Tibial artery (tissue), 4 donors: Measurements from ENCODE around the gene PLAU.
A peak's percentile ranks its signal among the peaks of the same experiment; 100 is the strongest.

ENCODE experiments used
- DNase-seq, 2 donors: peaks; one replicate each; pipeline ENCODE4 v3.0.0-alpha.2; 2019
- H3K27ac ChIP-seq, 2 donors: fragments of 200-600 bp; sonication (generic) in 1 of 2; 1 replicate in 1 of 2; 2 replicates in 1 of 2; pipeline ENCODE4 v1.5.1; 2018 to 2019; ENCODE audit warnings: mild to moderate bottlenecking in 1 of 2
- H3K27me3 ChIP-seq, 2 donors: fragments of 200-600 bp; sonication (generic) in 1 of 2; one replicate each; pipeline versions ENCODE4 v1.5.1 to v1.6.0; 2016 to 2019
- H3K36me3 ChIP-seq, 3 donors: fragments of 200-600 bp; sonication (generic) in 2 of 3; one replicate each; pipeline ENCODE4 v1.5.1; 2016 to 2019; ENCODE audit warnings: mild to moderate bottlenecking in 2 of 3
- H3K4me1 ChIP-seq, 4 donors: fragments of 200-600 bp; sonication (generic) in 2 of 4; 1 replicate in 3 of 4; 2 replicates in 1 of 4; pipeline ENCODE4 v1.5.1; 2016 to 2019
- H3K4me3 ChIP-seq, 2 donors: fragments of 200-600 bp; sonication (generic) in 1 of 2; 1 replicate in 1 of 2; 2 replicates in 1 of 2; pipeline ENCODE4 v1.5.1; 2018 to 2019; ENCODE audit warnings: mild to moderate bottlenecking in 2 of 2
- H3K9me3 ChIP-seq, 3 donors: fragments of 200-600 bp; sonication (generic) in 1 of 3; one replicate each; pipeline ENCODE4 v1.5.1; 2016 to 2019
- intact Hi-C: fragments of 100-400 bp; cut with DNase I; formaldehyde crosslinking; loops from one replicate; pipeline ENCODE4 v1.15.0; 2023; ENCODE audit warnings: low total_unique reads
- TF ChIP-seq, protein P1 (sequence below), 2 experiments: fragments of 200-600 bp in 1 of 2; fragments of 450-650 bp in 1 of 2; IDR thresholded peaks; one replicate each; pipeline ENCODE4 v1.5.1; 2017 to 2019; ENCODE audit warnings: antibody characterized with exemption in 2 of 2, mild to moderate bottlenecking in 1 of 2, moderate library complexity in 1 of 2

PLAU gene

GRCh38 chr10:73897693-73898092 is 13.2 kb upstream of the PLAU start:
- DNase-seq = no peak
- Histone ChIP-seq H3K9me3 (no peaks in the 10 kb centered on the region), H3K4me1 (peaks cover 0 to 19% (median 10%) of the 10 kb centered on the region in 4 donors), H3K27ac (no peak overlapping the region), H3K4me3 (no peak overlapping the region), H3K27me3 (no peaks in the 10 kb centered on the region), H3K36me3 (no peaks in the 10 kb centered on the region)
- TF ChIP-seq, protein P1, sequence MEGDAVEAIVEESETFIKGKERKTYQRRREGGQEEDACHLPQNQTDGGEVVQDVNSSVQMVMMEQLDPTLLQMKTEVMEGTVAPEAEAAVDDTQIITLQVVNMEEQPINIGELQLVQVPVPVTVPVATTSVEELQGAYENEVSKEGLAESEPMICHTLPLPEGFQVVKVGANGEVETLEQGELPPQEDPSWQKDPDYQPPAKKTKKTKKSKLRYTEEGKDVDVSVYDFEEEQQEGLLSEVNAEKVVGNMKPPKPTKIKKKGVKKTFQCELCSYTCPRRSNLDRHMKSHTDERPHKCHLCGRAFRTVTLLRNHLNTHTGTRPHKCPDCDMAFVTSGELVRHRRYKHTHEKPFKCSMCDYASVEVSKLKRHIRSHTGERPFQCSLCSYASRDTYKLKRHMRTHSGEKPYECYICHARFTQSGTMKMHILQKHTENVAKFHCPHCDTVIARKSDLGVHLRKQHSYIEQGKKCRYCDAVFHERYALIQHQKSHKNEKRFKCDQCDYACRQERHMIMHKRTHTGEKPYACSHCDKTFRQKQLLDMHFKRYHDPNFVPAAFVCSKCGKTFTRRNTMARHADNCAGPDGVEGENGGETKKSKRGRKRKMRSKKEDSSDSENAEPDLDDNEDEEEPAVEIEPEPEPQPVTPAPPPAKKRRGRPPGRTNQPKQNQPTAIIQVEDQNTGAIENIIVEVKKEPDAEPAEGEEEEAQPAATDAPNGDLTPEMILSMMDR (IDR thresholded peaks at IDR 0.05) = no peak
- intact Hi-C loops = no loop called here

DNA sequence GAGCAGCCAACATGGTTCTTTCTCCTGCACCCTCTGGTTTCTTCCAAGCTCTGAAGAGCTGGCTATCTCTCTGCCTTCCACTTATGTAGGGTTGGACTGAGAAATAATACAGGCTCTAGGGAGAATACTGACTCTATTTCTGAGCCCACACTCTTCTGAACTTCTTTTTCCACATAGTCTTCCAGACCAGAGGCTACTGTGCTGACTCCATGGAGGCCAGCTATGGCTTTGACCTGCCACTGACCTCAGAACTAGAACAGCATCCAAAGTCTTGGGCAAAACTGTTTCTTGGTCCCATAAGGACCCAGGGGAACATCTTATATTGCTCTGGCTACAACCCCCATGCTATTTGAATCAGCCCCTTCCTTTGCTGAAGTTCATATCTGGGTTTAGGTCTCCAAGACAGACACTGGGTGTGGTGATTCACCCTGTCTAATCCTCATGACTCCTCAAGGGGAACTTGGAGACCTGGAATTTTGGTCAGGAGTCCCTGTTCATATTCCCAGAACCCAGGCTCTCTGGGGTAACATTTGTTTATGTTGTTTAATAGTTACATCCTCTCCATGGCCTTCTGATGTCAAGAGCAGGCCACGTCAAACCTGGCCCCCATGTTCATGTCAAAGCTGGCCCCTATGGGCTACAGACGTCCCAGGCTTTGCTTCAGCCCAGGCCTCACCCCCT is 12.1 kb upstream of the PLAU start:
- Histone ChIP-seq H3K9me3 (no peaks in the 10 kb centered on the region), H3K27ac (peak overlapping the region; percentile 18 to 41), H3K4me3 (no peak overlapping the region), H3K27me3 (no peaks in the 10 kb centered on the region), H3K36me3 (no peaks in the 10 kb centered on the region), H3K4me1 (peaks cover 0 to 19% (median 10%) of the 10 kb centered on the region in 4 donors)
- intact Hi-C loops = no loop called here
- TF ChIP-seq, protein P1 (IDR thresholded peaks at IDR 0.05) = no peak
- no peak for DNase-seq

GRCh38 chr10:73899423-73899822 is 11.5 kb upstream of the PLAU start:
- Histone ChIP-seq H3K4me3 (no peak overlapping the region), H3K4me1 (peaks cover 0 to 16% (median 8%) of the 10 kb centered on the region in 4 donors), H3K27me3 (no peaks in the 10 kb centered on the region), H3K27ac (peak overlapping the region; percentile 18 to 41), H3K9me3 (no peaks in the 10 kb centered on the region), H3K36me3 (no peaks in the 10 kb centered on the region)
- no peak for DNase-seq
- TF ChIP-seq, protein P1 (IDR thresholded peaks at IDR 0.05) = no peak
- intact Hi-C loops = no loop called here

- DNase-seq = no peak
- Histone ChIP-seq H3K4me1 (peaks cover 0 to 13% (median 6%) of the 10 kb centered on the region in 4 donors), H3K9me3 (no peaks in the 10 kb centered on the region), H3K36me3 (no peaks in the 10 kb centered on the region), H3K27ac (no peak overlapping the region), H3K4me3 (no peak overlapping the region), H3K27me3 (no peaks in the 10 kb centered on the region)
- TF ChIP-seq, protein P1 (IDR thresholded peaks at IDR 0.05) = no peak
- intact Hi-C loops = no loop called here
Observed at GRCh38 chr10:73900064-73900463, 10.9 kb upstream of the PLAU start.

DNA sequence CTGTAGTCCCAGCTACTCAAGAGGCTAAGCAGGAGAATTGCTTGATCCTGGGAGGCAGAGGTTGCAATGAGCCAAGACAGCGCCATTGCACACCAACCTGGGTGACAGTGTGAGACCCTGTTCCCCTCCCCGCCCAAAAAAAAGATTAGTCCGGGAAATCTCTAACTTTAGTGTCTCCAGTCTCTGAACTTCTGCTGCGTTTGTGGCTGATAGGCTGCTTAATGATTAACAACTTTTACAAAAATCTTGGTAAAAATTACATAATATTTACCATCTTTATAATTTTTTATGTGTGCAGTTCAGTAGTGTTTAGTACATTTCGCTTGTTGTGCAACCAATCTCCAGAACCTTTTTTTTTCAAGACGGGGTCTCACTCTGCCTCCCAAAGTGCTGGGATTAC is 9.7 kb upstream of the PLAU start:
- Histone ChIP-seq H3K36me3 (no peaks in the 10 kb centered on the region), H3K9me3 (no peaks in the 10 kb centered on the region), H3K27me3 (no peaks in the 10 kb centered on the region), H3K27ac (no peak overlapping the region), H3K4me1 (peaks cover 0 to 19% (median 10%) of the 10 kb centered on the region in 4 donors), H3K4me3 (no peak overlapping the region)
- DNase-seq = no peak
- intact Hi-C loops = no loop called here
- TF ChIP-seq, protein P1 (IDR thresholded peaks at IDR 0.05) = no peak
